GM12874 (cell line): ENCODE results near the gene TICRR.

Experiments
- TF ChIP-seq, protein P1 (sequence below): IDR thresholded peaks from 2 replicates; pipeline ENCODE4 v1.5.1; 2011; ENCODE audit warnings: low read depth, mild to moderate bottlenecking, control low read depth, low read length, moderate library complexity; ENCODE audit not compliant: insufficient read depth

The TICRR gene

DNA sequence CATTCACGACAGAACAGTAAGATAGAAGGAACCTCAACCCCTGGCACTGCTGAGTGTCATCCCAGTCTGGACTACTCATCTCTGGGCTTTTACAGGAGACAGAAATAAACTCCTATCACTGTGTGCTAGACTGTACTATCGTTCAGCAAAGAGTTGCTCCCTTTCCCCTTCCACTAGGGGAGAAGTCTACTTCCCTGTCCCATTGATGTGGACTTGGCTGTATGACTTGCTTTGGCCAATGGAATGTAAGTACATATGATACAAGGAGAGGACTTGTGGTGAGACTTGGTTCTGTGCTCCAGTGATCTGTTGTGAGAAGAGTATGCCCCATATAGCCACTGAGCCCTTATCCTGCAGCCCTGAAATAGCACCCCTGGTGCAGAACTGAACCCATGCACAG lies 85.3 kb downstream of the TICRR start:
- TF ChIP-seq, protein P1, sequence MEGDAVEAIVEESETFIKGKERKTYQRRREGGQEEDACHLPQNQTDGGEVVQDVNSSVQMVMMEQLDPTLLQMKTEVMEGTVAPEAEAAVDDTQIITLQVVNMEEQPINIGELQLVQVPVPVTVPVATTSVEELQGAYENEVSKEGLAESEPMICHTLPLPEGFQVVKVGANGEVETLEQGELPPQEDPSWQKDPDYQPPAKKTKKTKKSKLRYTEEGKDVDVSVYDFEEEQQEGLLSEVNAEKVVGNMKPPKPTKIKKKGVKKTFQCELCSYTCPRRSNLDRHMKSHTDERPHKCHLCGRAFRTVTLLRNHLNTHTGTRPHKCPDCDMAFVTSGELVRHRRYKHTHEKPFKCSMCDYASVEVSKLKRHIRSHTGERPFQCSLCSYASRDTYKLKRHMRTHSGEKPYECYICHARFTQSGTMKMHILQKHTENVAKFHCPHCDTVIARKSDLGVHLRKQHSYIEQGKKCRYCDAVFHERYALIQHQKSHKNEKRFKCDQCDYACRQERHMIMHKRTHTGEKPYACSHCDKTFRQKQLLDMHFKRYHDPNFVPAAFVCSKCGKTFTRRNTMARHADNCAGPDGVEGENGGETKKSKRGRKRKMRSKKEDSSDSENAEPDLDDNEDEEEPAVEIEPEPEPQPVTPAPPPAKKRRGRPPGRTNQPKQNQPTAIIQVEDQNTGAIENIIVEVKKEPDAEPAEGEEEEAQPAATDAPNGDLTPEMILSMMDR = no peak

DNA sequence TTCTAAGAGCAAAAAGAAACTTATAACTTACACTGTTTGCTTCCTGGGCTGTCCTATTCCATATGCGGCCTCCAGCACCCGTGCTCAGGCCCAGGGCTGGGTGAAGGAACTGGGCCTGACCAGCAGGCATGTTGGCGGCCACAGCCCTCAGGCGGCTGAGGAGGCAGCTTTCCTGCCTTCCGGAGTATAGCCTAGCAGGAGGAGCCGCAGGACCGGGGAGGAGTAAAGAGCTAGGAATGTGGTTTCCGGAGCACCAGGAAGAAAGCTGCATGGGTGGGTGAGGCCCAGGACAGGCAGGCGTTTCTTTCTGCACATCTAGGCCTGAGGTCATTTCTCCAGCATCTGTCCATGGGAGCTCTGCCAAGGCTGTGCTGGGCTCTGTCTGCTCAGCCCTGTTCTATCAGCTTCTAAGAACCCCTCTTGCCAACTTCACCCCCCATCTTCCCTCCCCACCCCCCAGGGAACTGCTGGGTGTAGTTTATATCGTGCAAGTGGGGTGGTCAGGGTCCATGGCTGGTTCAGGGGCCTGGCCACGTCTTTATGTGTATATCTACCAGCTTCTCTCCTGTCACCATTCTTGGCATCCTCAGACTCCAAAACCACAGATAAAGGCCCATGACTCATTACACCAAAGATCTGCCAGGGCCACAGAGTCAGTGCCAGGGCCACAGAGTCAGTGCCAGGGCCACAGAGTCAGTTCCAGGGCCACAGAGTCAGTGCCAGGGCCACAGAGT lies 87.8 kb downstream of the TICRR start:
- TF ChIP-seq, protein P1 = no peak

DNA sequence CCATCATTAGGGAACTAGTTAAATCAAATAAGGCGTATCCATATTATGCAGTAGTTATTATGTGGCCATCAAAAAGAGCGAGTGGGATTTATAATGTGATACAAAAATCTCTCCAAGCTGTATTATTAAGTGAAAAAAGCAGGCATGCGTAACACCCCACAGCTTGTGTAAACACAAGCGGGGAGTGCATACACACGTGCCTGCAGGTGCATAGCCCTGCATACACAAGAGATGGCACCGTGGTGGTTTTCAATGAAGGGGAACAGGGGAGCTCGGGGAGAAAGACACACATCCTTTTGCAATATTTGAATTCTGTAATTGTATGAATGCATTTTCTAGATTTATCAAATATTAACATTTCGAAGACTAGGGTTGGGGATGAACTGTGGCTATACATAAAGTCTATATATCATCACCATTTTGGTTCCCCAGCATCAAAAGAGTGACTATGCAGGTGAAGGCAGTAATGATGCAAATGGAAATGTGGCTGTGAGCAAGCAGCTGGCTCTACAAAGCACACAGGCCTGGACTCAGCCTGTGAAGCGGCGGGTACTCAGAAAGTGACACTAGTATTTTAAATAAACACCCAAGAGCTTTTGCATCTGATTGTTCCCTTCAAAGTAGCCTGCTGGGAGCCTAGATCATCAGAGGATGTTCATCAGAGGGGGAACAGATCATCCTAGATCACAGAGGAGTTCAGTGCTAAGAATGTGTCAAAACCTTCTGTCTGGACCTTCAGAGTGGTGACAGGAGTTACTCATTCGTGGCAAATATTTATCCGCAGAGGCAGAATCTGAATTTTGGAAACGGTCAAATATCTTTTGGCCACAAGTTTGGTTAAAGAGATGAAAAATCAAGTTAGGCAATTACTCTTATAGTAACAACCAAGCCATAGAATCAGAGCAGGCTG lies 89.4 kb downstream of the TICRR start:
- TF ChIP-seq, protein P1 = no peak

DNA sequence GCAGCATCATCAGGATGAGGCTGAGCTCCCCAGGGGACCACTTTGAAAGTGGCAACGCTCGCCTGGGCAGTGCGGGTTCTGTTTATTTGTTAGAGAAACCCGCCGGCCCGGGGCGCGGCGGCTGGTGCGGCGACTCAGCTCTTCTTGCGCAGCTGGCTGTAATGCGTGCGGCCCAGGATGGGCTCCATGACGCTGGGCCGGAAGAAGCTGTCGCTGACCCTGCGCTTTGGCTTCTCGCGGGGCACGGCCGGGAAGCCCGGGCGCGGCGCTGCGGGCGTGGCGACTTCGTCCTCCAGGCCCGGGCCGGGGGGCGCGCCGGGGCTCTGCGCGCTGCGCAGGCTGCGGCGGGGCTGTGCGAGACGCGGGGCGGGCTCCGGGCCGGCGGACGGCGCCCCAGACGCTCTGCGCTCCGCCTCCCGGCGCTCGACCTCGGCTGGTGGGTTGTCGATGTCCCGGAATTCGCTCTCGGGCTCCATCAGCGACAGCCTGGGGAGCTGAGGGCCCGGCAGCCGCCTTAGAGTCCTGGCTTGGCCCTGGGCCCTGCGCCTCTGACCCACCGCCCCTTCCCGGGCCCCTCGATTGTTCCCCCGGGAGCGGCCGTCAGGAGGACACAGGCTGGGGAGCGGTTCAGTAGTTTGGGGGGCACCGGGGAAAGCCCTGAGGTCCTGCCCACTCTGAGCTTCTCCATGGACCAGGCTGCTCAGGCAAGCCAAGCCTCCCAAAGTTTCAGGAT lies 90.3 kb downstream of the TICRR start:
- TF ChIP-seq, protein P1 = no peak

DNA sequence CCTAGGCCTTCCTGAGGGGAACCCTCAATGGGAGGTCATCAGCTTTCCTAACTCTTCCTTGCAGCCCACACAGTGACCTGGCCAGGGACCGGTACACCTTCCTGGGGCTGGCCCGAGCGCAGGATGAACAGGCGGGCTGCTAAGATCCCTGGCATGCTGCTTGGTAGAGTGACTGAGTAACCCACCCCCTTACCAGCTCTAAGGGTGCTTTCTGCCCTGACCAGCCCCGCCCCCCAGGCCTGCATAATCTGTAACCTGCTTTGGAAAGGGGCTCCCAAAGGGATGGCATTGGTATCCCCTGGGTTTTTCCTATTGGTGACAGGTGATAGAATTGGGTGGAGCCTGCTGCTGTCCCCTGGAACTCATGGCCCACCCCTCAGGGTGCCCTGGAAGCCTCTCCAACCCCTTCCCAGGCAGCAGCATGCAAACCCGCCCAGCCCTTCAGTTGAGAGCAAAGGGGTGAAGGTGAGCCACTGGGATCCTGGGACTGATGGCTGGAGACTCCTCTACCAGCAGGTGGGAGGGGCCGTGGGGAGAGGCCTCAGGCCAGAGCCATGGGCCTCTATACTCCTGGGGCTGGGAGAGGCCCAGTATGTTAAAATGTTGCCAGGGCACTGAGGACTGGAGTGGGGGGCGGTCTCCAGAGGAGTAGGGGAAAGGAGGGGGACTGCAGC lies 91.1 kb downstream of the TICRR start:
- TF ChIP-seq, protein P1 = no peak

DNA sequence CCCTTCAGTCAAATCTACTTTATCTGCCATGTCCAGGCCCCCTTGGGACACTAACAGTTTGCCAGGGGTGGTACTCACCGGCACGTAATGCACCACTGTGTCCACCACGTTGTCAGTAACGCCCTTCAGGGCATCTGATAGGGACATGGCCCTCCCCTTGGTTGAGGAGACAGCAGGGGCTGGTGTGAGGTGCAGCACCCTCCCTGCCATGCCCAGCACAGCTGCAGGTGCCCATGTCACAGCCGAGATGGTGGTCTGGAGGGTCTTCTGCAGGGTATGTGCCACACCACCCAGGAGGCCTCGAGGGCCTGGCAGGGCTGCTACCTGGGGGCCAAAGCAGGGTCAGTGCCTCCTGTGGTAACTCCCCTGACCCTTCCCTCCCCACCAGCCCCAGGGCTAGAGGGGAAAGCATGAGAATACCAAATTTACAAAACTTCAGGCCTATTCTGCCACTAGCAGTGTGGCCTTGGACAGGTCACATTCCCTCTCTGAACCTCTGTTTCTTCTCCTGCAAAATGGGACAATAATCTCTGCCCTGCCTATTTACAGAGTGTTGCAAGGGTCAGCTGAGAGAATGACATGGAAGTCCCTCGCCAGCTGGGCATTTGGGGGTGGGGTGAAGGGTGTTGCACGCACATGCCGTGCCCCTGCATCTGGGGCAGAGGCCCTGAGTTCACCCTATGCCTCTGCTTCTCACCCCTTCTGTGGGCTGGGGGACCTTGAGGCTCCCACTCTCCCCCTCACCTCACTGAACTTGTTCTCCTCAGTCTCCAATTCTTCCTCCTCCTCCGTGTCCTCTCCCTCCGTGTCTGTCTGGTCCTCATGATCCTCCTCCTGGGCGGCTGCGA lies 91.8 kb downstream of the TICRR start:
- TF ChIP-seq, protein P1 = no peak
